HepG2 (cell line): ENCODE measurements around the gene ADM5.

Experiments
- ARNTL ChIP-seq: sonication (generic); formaldehyde crosslinking; IDR thresholded peaks from 2 replicates; pipeline ENCODE4 v1.4.0; 2020; ENCODE audit warnings: mild to moderate bottlenecking, missing genetic modification reagents
- GTF2F1 ChIP-seq: fragments of 150-350 bp; IDR thresholded peaks from 2 replicates; pipeline ENCODE4 v1.6.1; 2014; ENCODE audit warnings: low read length
- POLR2A ChIP-seq, 2 experiments: IDR thresholded peaks; 2 replicates each; pipeline ENCODE4 v1.6.1; 2011; ENCODE audit warnings: low read depth in 2 of 2, low read length in 2 of 2, mild to moderate bottlenecking in 1 of 2, moderate library complexity in 1 of 2; ENCODE audit not compliant: insufficient read depth in 1 of 2
- ZNF274 ChIP-seq: sonication (generic); formaldehyde crosslinking; IDR thresholded peaks from 2 replicates; pipeline ENCODE4 v1.5.1; 2020; ENCODE audit warnings: mild to moderate bottlenecking, missing genetic modification reagents

GRCh38 chr19:49739098-49739497, 49.7 kb downstream of the ADM5 start:
- TF ChIP-seq ZNF274 (no peak), ARNTL (CRISPR knock-in tag) (no peak), GTF2F1 (no peak), POLR2A (IDR thresholded peaks at IDR 0.05; ENCODE audit: insufficient read depth in 1 of 2, low read depth in 2 of 2, low read length in 2 of 2) (no peak)
